Measurements from ENCODE around the gene ANO1. TPM values are rescaled to one million over a fixed set of nuclear protein-coding genes. Genes with fewer than 3 reads are reported as not detected.

The ANO1 gene
- total RNA-seq, 6 experiments from 2014 or later: not detected

- Mint-ChIP-seq H3K27me3 (ENCODE audit: insufficient read depth) (peaks cover 67% of the 10 kb centered on the region), H3K36me3 (ENCODE audit: low read depth) (no peaks in the 10 kb centered on the region), H3K27ac (no peak overlapping the region), H3K9me3 (no peaks in the 10 kb centered on the region), H3K4me1 (ENCODE audit: low read depth) (no peaks in the 10 kb centered on the region), H3K4me3 (no peak overlapping the region)
- TF ChIP-seq CTCF (IDR thresholded peaks at IDR 0.05): no peak
- no peak for DNase-seq
These were observed 882 bp downstream of the ANO1 start for GRCh38 chr11:70078781-70079616.

GRCh38 chr11:70079691-70080090 lies 1.6 kb downstream of the ANO1 start:
- Mint-ChIP-seq H3K27ac (no peak overlapping the region), H3K27me3 (ENCODE audit: insufficient read depth) (peaks cover 62% of the 10 kb centered on the region), H3K4me3 (no peak overlapping the region), H3K36me3 (ENCODE audit: low read depth) (no peaks in the 10 kb centered on the region), H3K9me3 (no peaks in the 10 kb centered on the region), H3K4me1 (ENCODE audit: low read depth) (no peaks in the 10 kb centered on the region)
- no peak for TF ChIP-seq CTCF (IDR thresholded peaks at IDR 0.05)
- DNase-seq: no peak

- no peak for TF ChIP-seq CTCF (IDR thresholded peaks at IDR 0.05)
- H3K9me3 Mint-ChIP-seq: no peaks in the 10 kb centered on the region
- no peaks in the 10 kb centered on the region for H3K4me1 Mint-ChIP-seq (ENCODE audit: low read depth)
- H3K27ac Mint-ChIP-seq: no peak overlapping the region
- no peaks in the 10 kb centered on the region for H3K36me3 Mint-ChIP-seq (ENCODE audit: low read depth)
- no peak overlapping the region for H3K4me3 Mint-ChIP-seq
- peaks cover 54% of the 10 kb centered on the region for H3K27me3 Mint-ChIP-seq (ENCODE audit: insufficient read depth)
- no peak for DNase-seq
These were observed 2.6 kb downstream of the ANO1 start for GRCh38 chr11:70080763-70081162.

GRCh38 chr11:70082829-70083228 lies 4.7 kb downstream of the ANO1 start:
- peak; percentile 67 for TF ChIP-seq CTCF (IDR thresholded peaks at IDR 0.05)
- no peaks in the 10 kb centered on the region for H3K4me1 Mint-ChIP-seq (ENCODE audit: low read depth)
- no peaks in the 10 kb centered on the region for H3K9me3 Mint-ChIP-seq
- H3K27me3 Mint-ChIP-seq (ENCODE audit: insufficient read depth): peaks cover 47% of the 10 kb centered on the region
- no peaks in the 10 kb centered on the region for H3K36me3 Mint-ChIP-seq (ENCODE audit: low read depth)
- H3K4me3 Mint-ChIP-seq: no peak overlapping the region
- no peak overlapping the region for H3K27ac Mint-ChIP-seq
- no peak for DNase-seq

- TF ChIP-seq CTCF (IDR thresholded peaks at IDR 0.05): no peak
- no peak for DNase-seq
- Mint-ChIP-seq H3K27me3 (ENCODE audit: insufficient read depth) (peaks cover 51% of the 10 kb centered on the region), H3K4me3 (no peak overlapping the region), H3K27ac (no peak overlapping the region), H3K9me3 (no peaks in the 10 kb centered on the region), H3K4me1 (ENCODE audit: low read depth) (no peaks in the 10 kb centered on the region), H3K36me3 (ENCODE audit: low read depth) (no peaks in the 10 kb centered on the region)
These were observed 6.2 kb downstream of the ANO1 start for GRCh38 chr11:70084046-70084984.

Measured in HFFc6 (cell line).